Skin of body (tissue), 2 donors: ENCODE data around the gene MRPL53. TPM values are rescaled to one million over a fixed set of nuclear protein-coding genes. Genes with fewer than 3 reads are reported as not detected.
A peak's percentile ranks its signal among the peaks of the same experiment; 100 is the strongest.
"Not testable (repeated sequence)": the region's sequence is repeated elsewhere in the genome, so short reads cannot be mapped to it uniquely, and the experiment has no call there.

Source experiments
- DNase-seq: peaks from one replicate; lab custom pipeline; 2025; lab: John Stamatoyannopoulos, UW
- total RNA-seq: library from RNA; depleted of rRNA; stranded (reverse); fragments of >200 nt; gene quantifications from one replicate; pipeline ENCODE4 v1.2.3, GENCODE V29; 2014

Gene MRPL53
- total RNA-seq, 1 donor from 2014 or later: 17.8 TPM

DNA sequence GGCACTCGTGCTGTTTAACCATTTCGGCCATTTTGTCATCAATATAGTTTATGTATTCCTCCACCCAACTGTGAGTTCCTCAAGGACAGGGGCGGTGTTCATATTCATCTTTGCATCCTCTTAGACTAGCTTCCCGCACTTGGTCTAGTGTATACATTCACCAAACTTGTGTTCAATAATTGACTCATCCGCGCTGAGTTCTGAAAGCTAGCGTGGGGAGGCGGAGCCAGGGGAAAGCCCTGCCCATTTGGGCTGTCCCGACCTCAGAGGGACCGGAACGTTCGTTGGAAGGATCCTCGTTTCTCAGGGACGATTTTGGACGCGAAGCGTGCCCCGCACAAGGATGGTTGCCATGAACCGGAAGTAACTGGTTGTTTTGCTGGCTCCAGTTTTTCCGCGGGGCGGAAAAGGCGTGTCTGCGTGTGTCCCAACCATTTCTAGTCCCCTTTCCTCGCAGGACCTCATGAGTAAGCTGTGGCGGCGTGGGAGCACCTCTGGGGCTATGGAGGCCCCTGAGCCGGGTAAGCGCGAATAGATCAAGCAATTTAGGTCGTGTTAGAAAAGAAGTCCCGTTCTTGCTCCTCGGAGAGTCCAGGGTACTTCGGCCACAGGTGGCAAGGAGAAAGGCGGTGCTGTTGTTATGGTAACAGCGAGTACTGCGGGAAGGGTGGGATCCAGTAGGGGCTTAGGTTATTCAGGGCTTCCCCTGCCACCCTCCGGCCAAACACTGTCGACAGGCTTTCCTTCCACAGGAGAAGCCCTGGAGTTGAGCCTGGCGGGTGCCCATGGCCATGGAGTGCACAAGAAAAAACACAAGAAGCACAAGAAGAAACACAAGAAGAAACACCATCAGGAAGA is 17.6 kb downstream of the MRPL53 start, which contains the start of gene INO80B:
TSS of gene INO80B (plus strand) at position 434 of the 858 bp plus-strand sequence. CDS start at position 464, 30 bp downstream.
- DNase-seq: peak; percentile 99

- DNase-seq: no peak
These were observed 21.8 kb downstream of the MRPL53 start for GRCh38 chr2:74450570-74451190.

- DNase-seq: no peak
These were observed 23.7 kb downstream of the MRPL53 start for GRCh38 chr2:74448771-74449170.

GRCh38 chr2:74447230-74447999 is 25.1 kb downstream of the MRPL53 start:
- DNase-seq: no peak

GRCh38 chr2:74444498-74445318 is 27.8 kb downstream of the MRPL53 start:
- no peak for DNase-seq

- DNase-seq: not testable (repeated sequence)
These were observed 29.8 kb downstream of the MRPL53 start for GRCh38 chr2:74442483-74443297.

DNA sequence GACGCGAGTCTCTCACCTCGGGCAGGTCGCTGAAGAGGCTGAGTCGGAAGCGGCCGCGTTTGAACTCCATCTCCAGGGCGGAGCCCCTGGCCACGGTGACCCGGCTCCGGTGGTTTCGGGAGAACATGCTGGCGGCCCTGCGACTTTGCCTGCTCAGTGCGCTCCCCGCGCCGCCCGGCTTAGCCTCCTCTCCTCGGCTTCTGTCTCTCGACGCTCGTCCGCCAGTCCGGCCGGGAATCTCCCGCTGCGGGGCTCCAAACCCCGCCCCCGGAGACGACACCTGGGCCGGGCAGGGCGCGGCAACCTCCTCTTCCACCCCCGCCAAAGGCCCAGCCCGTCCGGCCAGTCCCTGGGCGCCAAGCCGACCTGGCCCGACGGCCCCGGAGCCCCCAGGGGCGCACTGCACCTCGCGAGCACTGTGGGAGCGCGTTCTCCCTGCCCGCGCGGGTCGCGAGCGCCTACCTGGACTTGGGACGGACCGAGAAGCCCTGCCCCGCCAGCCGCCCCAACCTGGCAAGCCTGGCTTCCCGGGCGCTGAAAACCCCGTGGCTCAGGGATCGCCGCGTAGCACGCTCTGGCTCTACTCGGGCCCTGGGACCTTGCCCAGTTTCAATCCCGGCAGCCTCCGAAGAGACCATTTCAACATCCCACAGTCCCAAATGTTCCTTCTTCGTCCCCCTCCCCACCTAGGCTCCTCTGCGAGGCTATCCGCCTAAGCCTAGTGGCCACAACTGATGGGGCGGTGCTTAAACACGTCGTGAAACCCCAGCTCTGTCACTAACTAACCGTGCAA is 30.6 kb downstream of the MRPL53 start, which contains the start of gene RTKN:
TSS of gene RTKN (minus strand) at position 248 of the 793 bp plus-strand sequence. CDS start at position 127, 121 bp downstream.
- no peak for DNase-seq

- DNase-seq: no peak
These were observed 31.2 kb downstream of the MRPL53 start for GRCh38 chr2:74441170-74441689.

- DNase-seq: peak; percentile 94
These were observed 31.9 kb downstream of the MRPL53 start for GRCh38 chr2:74440378-74441169.

GRCh38 chr2:74439803-74440377 is 32.6 kb downstream of the MRPL53 start:
- peak; percentile 48 for DNase-seq

GRCh38 chr2:74439373-74439772 is 33.1 kb downstream of the MRPL53 start:
- no peak for DNase-seq

DNA sequence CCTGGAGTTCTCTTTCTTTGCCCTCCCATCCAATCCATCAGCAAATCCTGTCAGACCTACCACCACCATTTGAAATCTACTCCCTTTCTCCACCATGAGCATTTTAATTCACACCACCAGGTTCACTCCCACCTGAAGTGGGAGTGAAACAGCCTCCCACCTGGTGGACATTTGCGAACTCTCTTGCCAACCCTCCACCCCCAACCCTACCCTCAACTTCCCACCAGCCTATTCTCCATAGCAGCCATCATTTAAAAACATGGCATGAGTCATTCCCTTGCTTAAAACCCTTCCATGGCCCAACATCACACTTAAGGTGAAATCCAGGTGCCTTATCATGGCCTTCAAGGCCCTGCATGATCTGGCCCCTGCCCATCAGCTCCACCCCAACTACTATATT is 34.2 kb downstream of the MRPL53 start:
- DNase-seq: no peak

- no peak for DNase-seq
These were observed 35.4 kb downstream of the MRPL53 start for GRCh38 chr2:74436848-74437695.

GRCh38 chr2:74436111-74436805 is 36.2 kb downstream of the MRPL53 start:
- no peak for DNase-seq

DNA sequence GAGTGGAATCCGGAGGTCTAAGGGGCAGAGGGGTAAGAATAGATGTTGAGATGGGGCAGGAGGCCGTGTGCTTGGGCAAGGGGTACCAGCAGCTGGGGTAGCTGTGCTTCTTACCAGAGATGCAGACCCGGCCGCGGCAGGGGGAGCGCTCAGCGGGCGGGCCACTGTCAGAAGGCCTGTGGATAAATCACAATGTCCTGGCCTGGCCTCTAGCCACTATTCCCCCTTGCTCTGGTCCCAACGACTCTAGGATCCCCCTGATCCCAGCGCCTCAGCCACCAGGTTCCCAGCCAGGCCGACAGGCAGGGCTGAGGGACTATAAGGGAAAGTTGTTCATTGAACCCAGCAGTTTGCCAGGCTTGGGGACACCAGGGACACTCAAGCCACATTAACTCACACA is 42.0 kb downstream of the MRPL53 start:
- DNase-seq: no peak
